ENCODE data around the gene MAPKAP1.

DNA sequence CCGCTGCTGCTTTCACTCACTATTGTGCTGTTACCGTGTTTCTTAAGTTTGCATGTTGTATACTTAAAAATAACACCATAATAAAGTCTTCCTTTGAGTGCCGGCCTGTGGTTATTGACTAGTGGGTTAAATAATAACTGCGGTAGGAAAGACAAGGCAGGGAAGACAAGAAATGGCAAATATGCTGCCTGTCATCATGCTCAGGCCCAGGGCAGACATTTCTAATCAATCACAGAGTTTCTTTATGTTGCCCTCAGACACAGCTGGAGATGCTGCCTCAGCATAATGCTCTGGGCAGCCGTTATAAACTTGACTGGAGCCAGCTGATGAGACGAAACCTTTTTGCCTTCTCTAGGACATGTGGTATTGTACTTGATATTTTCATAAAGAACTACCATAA lies 230.4 kb downstream of the MAPKAP1 start:
- no peak for TF ChIP-seq POLR2A (IDR thresholded peaks at IDR 0.05; ENCODE audit: low read depth, low read length)
- TF ChIP-seq POLR2AphosphoS5 (IDR thresholded peaks at IDR 0.05; ENCODE audit: low read depth, low read length), result no peak
- TF ChIP-seq TAF1 (IDR thresholded peaks at IDR 0.05; ENCODE audit: low read depth, low read length), result no peak
- no peak for TF ChIP-seq SPI1 (IDR thresholded peaks at IDR 0.05; ENCODE audit: low read depth, low read length)
- no peak for TF ChIP-seq POU2F2 (IDR thresholded peaks at IDR 0.05; ENCODE audit: low read depth, low read length)
